Peyer's patch (tissue), 4 donors: ENCODE results near the gene DCK. TPM values are rescaled to one million over a fixed set of nuclear protein-coding genes. Genes with fewer than 3 reads are reported as not detected.

ENCODE experiments used
- total RNA-seq, 4 donors: library from RNA; depleted of rRNA; stranded (reverse); fragments of >200 nt; gene quantifications; one replicate each; pipeline ENCODE4 v1.1.0, GENCODE V29; 2016

The DCK gene
- total RNA-seq, 4 donors from 2014 or later = 7.2 to 28.9 (median 9.5) TPM

Other genes with a start within 250 kb of the DCK start
- 10 to 100 TPM; 34.0 to 46.6 (median 38.3) TPM for gene GRSF1, start 153.8 kb upstream of the DCK start, total RNA-seq
- gene MOB1B, start 91.3 kb upstream of the DCK start, total RNA-seq = 10 to 100 TPM in 1 of 4 donors, 1 to 10 TPM in 3; 4.0 to 15.7 (median 7.5) TPM